Measurements from ENCODE around the gene HBP1. TPM values are rescaled to one million over a fixed set of nuclear protein-coding genes. Genes with fewer than 3 reads are reported as not detected.

HBP1 gene
- total and polyA plus RNA-seq, 2 of the 8 experiments (the other 6 are each of a cell fraction or from before 2014, with no cell fraction given), result 28.9 to 29.2 TPM

DNA sequence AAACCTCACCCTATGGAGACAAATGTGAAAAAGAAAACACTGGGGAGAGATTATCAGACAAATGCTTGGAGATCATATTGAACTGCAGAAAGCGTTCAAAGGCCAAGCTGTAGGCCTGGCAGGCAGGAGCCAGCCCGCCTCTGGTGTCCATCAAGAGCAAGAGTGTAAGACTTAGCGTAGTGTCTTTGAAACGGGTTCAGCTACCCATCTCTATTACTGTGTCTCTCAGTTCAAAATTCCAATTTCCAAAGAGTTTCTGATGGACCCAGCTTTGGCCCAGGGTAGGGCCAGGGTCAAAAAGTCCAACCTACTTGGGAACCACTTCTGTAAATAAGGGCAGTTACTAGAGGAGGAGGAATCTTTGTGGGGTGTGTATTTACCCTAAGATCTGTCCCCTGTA is 45.4 kb upstream of the HBP1 start:
- Histone ChIP-seq H3K14ac (ENCODE audit: insufficient read length) (no peak overlapping the region), H2AFZ (ENCODE audit: low read length) (no peak overlapping the region), H2BK120ac (replicated peaks; ENCODE audit: low read depth, low read length) (no peak overlapping the region), H3K9me3 (ENCODE audit: insufficient read depth in 2 of 2, low read depth in 1 of 2, low read length in 1 of 2) (no peaks in the 10 kb centered on the region), H4K20me1 (replicated peaks in 1 of 2; ENCODE audit: control insufficient read depth in 1 of 2, insufficient read depth in 2 of 2, low read length in 2 of 2) (no peaks in the 10 kb centered on the region), H3K4me2 (ENCODE audit: insufficient read depth in 1 of 2, low read depth in 2 of 2, low read length in 2 of 2) (no peak overlapping the region), H4K8ac (ENCODE audit: extremely low read depth, insufficient read depth, low read length) (no peak overlapping the region), H3K4me1 (replicated peaks in 1 of 4; ENCODE audit: control insufficient read depth in 3 of 4, insufficient read depth in 4 of 4, low read length in 3 of 4) (peaks cover 0 to 7% (median 0%) of the 10 kb centered on the region in 4 experiments; a peak in 3 of 7 replicates), H3K4me3 (ENCODE audit: extremely low read depth in 1 of 4, insufficient read depth in 2 of 4, low read depth in 3 of 4, low read length in 4 of 4) (no peak overlapping the region), H3K36me3 (ENCODE audit: control insufficient read depth in 2 of 4, insufficient read depth in 4 of 4, low read length in 3 of 4) (no peaks in the 10 kb centered on the region), H2BK12ac (ENCODE audit: low read depth, low read length) (no peak overlapping the region), H2BK15ac (ENCODE audit: low read length) (no peak overlapping the region), H3K4ac (replicated peaks; ENCODE audit: insufficient read length, low read depth, low read length) (no peak overlapping the region), H4K5ac (ENCODE audit: insufficient read length, low read depth, low read length) (no peak overlapping the region), H2BK20ac (ENCODE audit: low read length) (no peak overlapping the region), H4K91ac (replicated peaks; ENCODE audit: insufficient read length, low read length) (no peak overlapping the region), H2AK5ac (ENCODE audit: low read depth, low read length) (no peak overlapping the region), H3K56ac (replicated peaks; ENCODE audit: insufficient read length, low read depth, low read length) (no peak overlapping the region), H3K23ac (ENCODE audit: insufficient read length) (no peak overlapping the region), H3K79me1 (ENCODE audit: low read depth, low read length) (no peaks in the 10 kb centered on the region), H3K27ac (ENCODE audit: low read depth, low read length) (no peak overlapping the region), H3K18ac (ENCODE audit: extremely low read depth, low read length) (no peak overlapping the region), H3K9ac (replicated peaks in 1 of 4; ENCODE audit: extremely low read depth in 1 of 4, low read depth in 3 of 4, low read length in 3 of 4) (no peak overlapping the region), H3K23me2 (ENCODE audit: low read depth, low read length) (no peaks in the 10 kb centered on the region), H3K27me3 (replicated peaks in 1 of 4; ENCODE audit: control insufficient read depth in 3 of 4, extremely low read depth in 1 of 4, insufficient read depth in 3 of 4, low read length in 3 of 4) (no peaks in the 10 kb centered on the region), H3K79me2 (ENCODE audit: control insufficient read depth in 1 of 2, insufficient read depth in 2 of 2, low read length in 2 of 2) (no peaks in the 10 kb centered on the region; a peak in 1 of 4 replicates), H2BK5ac (ENCODE audit: low read depth, low read length) (no peak overlapping the region)
- CTCF ChIA-PET (ENCODE audit: partially characterized antibody), result interaction anchor here (1.6 to 2.9 kb wide), 2 partner anchors 26 to 75 kb away, joined by 8 to 14 read pairs; no protein-coding TSS in a partner anchor
- WGBS, 2 experiments (ENCODE audit: extremely low coverage in 1 of 2, insufficient coverage in 1 of 2, insufficient read length in 1 of 2, insufficient replicate concordance in 2 of 2, low coverage in 1 of 2, low lambda C conversion rate in 2 of 2, missing lambda C conversion rate in 1 of 2), result 96% methylated on average over 4 of the region's 4 CpGs; no CpG with 5 or more reads in 1 of the 2 experiments
- DNase-seq (ENCODE audit: low read depth in 1 of 2, low spot score in 2 of 2) (no peak), FAIRE-seq (no peak)
- POLR2A ChIA-PET (ENCODE audit: partially characterized antibody), result no interaction called here
- no peak for TF ChIP-seq CHD1 (IDR thresholded peaks at IDR 0.05; ENCODE audit: low read depth, low read length)
- no peak for TF ChIP-seq NRF1 (IDR thresholded peaks at IDR 0.05; ENCODE audit: low read depth, low read length)
- TF ChIP-seq CHD2 (IDR thresholded peaks at IDR 0.05; ENCODE audit: low read length), result no peak
- no peak for TF ChIP-seq EZH2 (IDR thresholded peaks at IDR 0.05; ENCODE audit: low read depth, low read length, severe bottlenecking)
- TF ChIP-seq JUND (IDR thresholded peaks at IDR 0.05; ENCODE audit: low read length), result no peak
- TF ChIP-seq YY1 (IDR thresholded peaks at IDR 0.05; ENCODE audit: low read depth, low read length), result no peak
- no peak for TF ChIP-seq GTF2F1 (IDR thresholded peaks at IDR 0.05; ENCODE audit: borderline replicate concordance, low read depth, low read length)
- TF ChIP-seq TBP (IDR thresholded peaks at IDR 0.05; ENCODE audit: low read depth, low read length), result no peak

Data from H1 (cell line).